Naive thymus-derived CD8-positive, alpha-beta T cell (primary cell): Measurements from ENCODE around the gene ANKRD61. TPM values are rescaled to one million over a fixed set of nuclear protein-coding genes. Genes with fewer than 3 reads are reported as not detected.
"Not testable (repeated sequence)": the region's sequence is repeated elsewhere in the genome, so short reads cannot be mapped to it uniquely, and the experiment has no call there.

Experiments
- ATAC-seq, 2 donors: fragments of 150-1000 bp; cut with Tn5 transposase in 1 of 2; sonication (Bioruptor Pico), chemical (Tn5 transposase) in 1 of 2; 1 replicate in 1 of 2; 2 replicates in 1 of 2; pipeline ENCODE4 v1.10.0; 2021; ENCODE audit warnings: mild to moderate bottlenecking in 2 of 2, moderate library complexity in 2 of 2
- POLR2A ChIA-PET: fragments of 350-600 bp; sonication (Branson Sonifier 250); formaldehyde crosslinking; loops from one replicate; lab custom pipeline; 2021; ENCODE audit warnings: antibody characterized with exemption; lab: Charles Lee
- DNase-seq, 10 donors: peaks; one replicate each; pipeline versions ENCODE4 v3.0.0 to v3.0.0-alpha.2; 2020 to 2022
- H3K27ac Mint-ChIP-seq, 10 donors: one replicate each; pipeline ENCODE4 v1.8.0; 2020 to 2022; ENCODE audit warnings: mild to moderate bottlenecking in 10 of 10, mixed read lengths in 10 of 10, moderate library complexity in 4 of 10, inconsistent platforms in 1 of 10
- H3K27me3 Mint-ChIP-seq, 5 donors: one replicate each; pipeline ENCODE4 v1.8.0; 2021 to 2022; ENCODE audit warnings: mixed read lengths in 5 of 5
- H3K36me3 Mint-ChIP-seq, 3 donors: one replicate each; pipeline ENCODE4 v1.8.0; 2020 to 2022; ENCODE audit warnings: mixed read lengths in 3 of 3, mild to moderate bottlenecking in 2 of 3, inconsistent platforms in 1 of 3
- H3K4me1 Mint-ChIP-seq, 4 donors: one replicate each; pipeline ENCODE4 v1.8.0; 2021 to 2022; ENCODE audit warnings: mixed read lengths in 4 of 4
- H3K4me3 Mint-ChIP-seq, 10 donors: one replicate each; pipeline ENCODE4 v1.8.0; 2020 to 2022; ENCODE audit warnings: mild to moderate bottlenecking in 10 of 10, mixed read lengths in 10 of 10, moderate library complexity in 6 of 10, inconsistent platforms in 1 of 10
- H3K9me3 Mint-ChIP-seq, 9 donors: one replicate each; pipeline ENCODE4 v1.8.0; 2020 to 2022; ENCODE audit warnings: mixed read lengths in 9 of 9, mild to moderate bottlenecking in 3 of 9, inconsistent platforms in 1 of 9, moderate library complexity in 1 of 9
- polyA plus RNA-seq, 3 donors: library from polyadenylated mRNA; unstranded; fragments of 300-500 nt; fragmentation: Illumina TruSeq; gene quantifications; one replicate each; pipeline ENCODE4 v1.2.3, GENCODE V29; 2021
- total RNA-seq, 8 experiments: library from RNA in 2 of 8; stranded (reverse) in 2 of 8; gene quantifications; one replicate each; pipeline ENCODE4 v1.2.3 and lab custom pipeline; 2021 to 2026

The ANKRD61 gene
- total RNA-seq (not detected), polyA plus RNA-seq (under 1 TPM; 0.21 to 0.36 (median 0.30) TPM), total RNA-seq (lab: John Stamatoyannopoulos, UW) (0 to 0.45 (median 0) reads per million in 6 experiments)

GRCh38 chr7:6030988-6031387 lies at the start of gene ANKRD61:
TSS of gene ANKRD61 (plus strand) at chr7:6031376. CDS start at chr7:6031376, 0 bp downstream.
- Mint-ChIP-seq H3K36me3 (peaks cover 0 to 86% (median 12%) of the 10 kb centered on the region in 3 donors), H3K9me3 (no peaks in the 10 kb centered on the region), H3K4me3 (peak within 1 kb of the TSS in 2 of 10 donors; percentile 5 to 6)

GRCh38 chr7:5987061-5987460 lies 44.1 kb upstream of the ANKRD61 start:
- H3K4me1 Mint-ChIP-seq, DNase-seq, H3K4me3 Mint-ChIP-seq, H3K27me3 Mint-ChIP-seq, ATAC-seq, POLR2A ChIA-PET, H3K9me3 Mint-ChIP-seq: not testable (repeated sequence)
- Mint-ChIP-seq H3K27ac (peak overlapping the region in 1 of 10 donors; percentile 33), H3K36me3 (peaks cover 0 to 63% (median 7%) of the 10 kb centered on the region in 3 donors)

More at GRCh38 chr7:6030988-6031387, at the start of gene ANKRD61:
- peaks cover 10 to 32% (median 27%) of the 10 kb centered on the region in 4 donors for H3K4me1 Mint-ChIP-seq
- H3K27me3 Mint-ChIP-seq = no peaks in the 10 kb centered on the region
- DNase-seq (no peak), ATAC-seq (no peak)
- H3K27ac Mint-ChIP-seq = peak within 1 kb of the TSS in 8 of 10 donors; percentile 43 to 76 (median 57)
- POLR2A ChIA-PET = interaction anchor here (0.6 kb wide), 1 partner anchor 398 kb away, joined by 3 read pairs; no protein-coding TSS in a partner anchor

GRCh38 chr7:5997210-5997808 lies 33.9 kb upstream of the ANKRD61 start:
- Mint-ChIP-seq H3K4me1 (peaks cover 0 to 1% (median 0%) of the 10 kb centered on the region in 4 donors), H3K36me3 (peaks cover 0 to 88% (median 17%) of the 10 kb centered on the region in 3 donors), H3K27me3 (no peaks in the 10 kb centered on the region), H3K9me3 (no peaks in the 10 kb centered on the region), H3K4me3 (no peak overlapping the region), H3K27ac (peak overlapping the region in 4 of 10 donors; percentile 0 to 70 (median 42))
- POLR2A ChIA-PET = interaction anchor here (0.5 to 0.7 kb wide), 6 partner anchors 110 to 684 kb away, joined by 3 to 6 read pairs (median 3); no protein-coding TSS in a partner anchor
- DNase-seq (peak; percentile 15 to 82 (median 48)), ATAC-seq (peak; percentile 72 to 82)

- Mint-ChIP-seq H3K4me1 (peaks cover 12 to 39% (median 27%) of the 10 kb centered on the region in 4 donors), H3K27ac (peak overlapping the region; percentile 1 to 81 (median 44)), H3K4me3 (peak overlapping the region; percentile 3 to 98 (median 58)), H3K9me3 (no peaks in the 10 kb centered on the region), H3K36me3 (peaks cover 0 to 20% (median 2%) of the 10 kb centered on the region in 3 donors), H3K27me3 (no peaks in the 10 kb centered on the region)
- POLR2A ChIA-PET = no interaction called here
- no peak for DNase-seq
- ATAC-seq = no peak
Observed at GRCh38 chr7:6007386-6007785, 23.8 kb upstream of the ANKRD61 start.

- POLR2A ChIA-PET = interaction anchor here (0.5 to 2.4 kb wide), 7 partner anchors 11 to 324 kb away, joined by 3 to 9 read pairs (median 5); no protein-coding TSS in a partner anchor
Observed at GRCh38 chr7:6007835-6008590, 23.2 kb upstream of the ANKRD61 start.

GRCh38 chr7:6008668-6009611 lies 22.2 kb upstream of the ANKRD61 start, which contains the start of the genes AIMP2 and PMS2:
TSS of gene AIMP2 (plus strand) at chr7:6009272. CDS start at chr7:6009364, 92 bp downstream.
TSS of gene PMS2 (minus strand) at chr7:6009049. CDS start at chr7:6009019, 30 bp downstream.
- Mint-ChIP-seq H3K27me3 (no peaks in the 10 kb centered on the region), H3K4me1 (peaks cover 17 to 47% (median 32%) of the 10 kb centered on the region in 4 donors), H3K9me3 (no peaks in the 10 kb centered on the region), H3K4me3 (peak within 1 kb of the TSS; percentile 90 to 98 (median 94)), H3K27ac (peak within 1 kb of the TSS; percentile 90 to 98 (median 96)), H3K36me3 (peaks cover 0 to 16% (median 0%) of the 10 kb centered on the region in 3 donors)
- POLR2A ChIA-PET = interaction anchor here (0.5 to 2.4 kb wide), 9 partner anchors 9 to 651 kb away, joined by 3 to 9 read pairs (median 5); no protein-coding TSS in a partner anchor
- peak; percentile 86 to 89 for ATAC-seq
- DNase-seq = peak; percentile 85 to 97 (median 94)

More at GRCh38 chr7:6007835-6008590, 23.2 kb upstream of the ANKRD61 start:
- Mint-ChIP-seq H3K27ac (peak overlapping the region in 6 of 10 donors; percentile 9 to 90 (median 42)), H3K4me3 (peak overlapping the region; percentile 16 to 98 (median 94)), H3K4me1 (peaks cover 17 to 45% (median 31%) of the 10 kb centered on the region in 4 donors), H3K36me3 (peaks cover 0 to 22% (median 0%) of the 10 kb centered on the region in 3 donors)
- not testable (repeated sequence) for DNase-seq, H3K9me3 Mint-ChIP-seq, ATAC-seq, H3K27me3 Mint-ChIP-seq

- not testable (repeated sequence) for H3K27me3 Mint-ChIP-seq
- POLR2A ChIA-PET = interaction anchor here (0.8 to 2.4 kb wide), 2 partner anchors 14 to 204 kb away, joined by 3 to 9 read pairs; no protein-coding TSS in a partner anchor
Observed at GRCh38 chr7:6010370-6010769, 20.8 kb upstream of the ANKRD61 start.

GRCh38 chr7:6011541-6011940 lies 19.6 kb upstream of the ANKRD61 start:
- Mint-ChIP-seq H3K4me3 (peak overlapping the region in 2 of 10 donors; percentile 82 to 94), H3K9me3 (no peaks in the 10 kb centered on the region), H3K27ac (peak overlapping the region in 6 of 10 donors; percentile 19 to 60 (median 36)), H3K4me1 (peaks cover 15 to 39% (median 30%) of the 10 kb centered on the region in 4 donors), H3K36me3 (peaks cover 0 to 26% (median 0%) of the 10 kb centered on the region in 3 donors), H3K27me3 (no peaks in the 10 kb centered on the region)
- DNase-seq (no peak), ATAC-seq (no peak)
- POLR2A ChIA-PET = no interaction called here

More at GRCh38 chr7:6010370-6010769, 20.8 kb upstream of the ANKRD61 start:
- not testable (repeated sequence) for H3K9me3 Mint-ChIP-seq, ATAC-seq, DNase-seq
- peak overlapping the region; percentile 42 to 98 (median 82) for H3K4me3 Mint-ChIP-seq
- H3K36me3 Mint-ChIP-seq = peaks cover 0 to 18% (median 0%) of the 10 kb centered on the region in 3 donors
- peaks cover 17 to 43% (median 32%) of the 10 kb centered on the region in 4 donors for H3K4me1 Mint-ChIP-seq
- H3K27ac Mint-ChIP-seq = peak overlapping the region; percentile 49 to 97 (median 92)

GRCh38 chr7:6012355-6013104 lies 18.6 kb upstream of the ANKRD61 start:
- Mint-ChIP-seq H3K27ac (peak overlapping the region; percentile 11 to 89 (median 63)), H3K4me1 (peaks cover 10 to 34% (median 23%) of the 10 kb centered on the region in 4 donors), H3K4me3 (no peak overlapping the region), H3K36me3 (peaks cover 0 to 35% (median 0%) of the 10 kb centered on the region in 3 donors), H3K9me3 (no peaks in the 10 kb centered on the region), H3K27me3 (no peaks in the 10 kb centered on the region)
- POLR2A ChIA-PET = no interaction called here
- no peak for DNase-seq
- ATAC-seq = no peak

- Mint-ChIP-seq H3K27me3 (no peaks in the 10 kb centered on the region), H3K36me3 (peaks cover 0 to 69% (median 6%) of the 10 kb centered on the region in 3 donors), H3K9me3 (no peaks in the 10 kb centered on the region)
Observed at GRCh38 chr7:6015917-6016652, 15.1 kb upstream of the ANKRD61 start.

More at GRCh38 chr7:6015917-6016652, 15.1 kb upstream of the ANKRD61 start:
- Mint-ChIP-seq H3K27ac (peak overlapping the region in 6 of 10 donors; percentile 11 to 72 (median 66)), H3K4me1 (peaks cover 6 to 17% (median 7%) of the 10 kb centered on the region in 4 donors), H3K4me3 (no peak overlapping the region)
- POLR2A ChIA-PET = no interaction called here
- DNase-seq = no peak
- no peak for ATAC-seq
